SK-N-SH treated with all-trans-retinoic acid at 6 μM for 48 hours (cell line): Measurements from ENCODE around the gene MFRP.

Experiments used
- ATAC-seq: fragments of 200-7000 bp; cut with Tn5 transposase; 3 replicates; pipeline ENCODE4 v1.9.1; 2020; ENCODE audit warnings: mild to moderate bottlenecking, moderate library complexity
- ARNTL ChIP-seq: fragments of 450-650 bp; formaldehyde crosslinking; IDR thresholded peaks from 2 replicates; pipeline ENCODE4 v1.5.0; 2020; ENCODE audit warnings: low read depth, mild to moderate bottlenecking, moderate library complexity, borderline replicate concordance
- BACH2 ChIP-seq: fragments of 250-450 bp; sonication (Bioruptor Pico); IDR thresholded peaks from 2 replicates; pipeline ENCODE4 v1.9.0; 2021; ENCODE audit warnings: mild to moderate bottlenecking, borderline replicate concordance
- CREB5 ChIP-seq: fragments of 250-450 bp; sonication (Bioruptor Pico); IDR thresholded peaks from 2 replicates; pipeline ENCODE4 v1.5.1; 2020; ENCODE audit warnings: low read depth, mild to moderate bottlenecking, moderate library complexity
- CSRNP3 ChIP-seq: fragments of 250-450 bp; sonication (Bioruptor Pico); IDR thresholded peaks from 2 replicates; pipeline ENCODE4 v1.5.1; 2021; ENCODE audit warnings: mild to moderate bottlenecking, moderate library complexity
- ESRRG ChIP-seq: fragments of 250-450 bp; sonication (Bioruptor Pico); IDR thresholded peaks from 2 replicates; pipeline ENCODE4 v1.6.1; 2021; ENCODE audit warnings: mild to moderate bottlenecking
- GLIS3 ChIP-seq: fragments of 250-450 bp; sonication (Bioruptor Pico); IDR thresholded peaks from 2 replicates; pipeline ENCODE4 v1.5.0; 2020; ENCODE audit warnings: mild to moderate bottlenecking, moderate library complexity
- PPARA ChIP-seq: fragments of 250-450 bp; sonication (Bioruptor Pico); IDR thresholded peaks from 2 replicates; pipeline ENCODE4 v1.5.0; 2020; ENCODE audit warnings: mild to moderate bottlenecking, borderline replicate concordance
- RARB ChIP-seq: fragments of 250-450 bp; sonication (Bioruptor Pico); IDR thresholded peaks from 2 replicates; pipeline ENCODE4 v1.8.0; 2021; ENCODE audit warnings: mild to moderate bottlenecking, moderate library complexity
- SNAI2 ChIP-seq: fragments of 250-450 bp; sonication (Bioruptor Pico); IDR thresholded peaks from 2 replicates; pipeline ENCODE4 v1.5.0; 2020; ENCODE audit warnings: mild to moderate bottlenecking, moderate library complexity
- TOX ChIP-seq: fragments of 250-450 bp; sonication (Bioruptor Pico); IDR thresholded peaks from 2 replicates; pipeline ENCODE4 v1.8.0; 2021; ENCODE audit warnings: mild to moderate bottlenecking, moderate library complexity, borderline replicate concordance
- TSHZ2 ChIP-seq: fragments of 250-450 bp; sonication (Bioruptor Pico); IDR thresholded peaks from 2 replicates; pipeline ENCODE4 v1.5.0; 2020; ENCODE audit warnings: mild to moderate bottlenecking, moderate library complexity
- ZC3H10 ChIP-seq: fragments of 250-450 bp; sonication (Bioruptor Pico); IDR thresholded peaks from 2 replicates; pipeline ENCODE4 v1.5.1; 2021; ENCODE audit warnings: mild to moderate bottlenecking, moderate library complexity
- ZFP30 ChIP-seq: fragments of 450-650 bp; formaldehyde crosslinking; IDR thresholded peaks from 2 replicates; pipeline ENCODE4 v1.5.0; 2022; ENCODE audit warnings: mild to moderate bottlenecking, moderate library complexity
- ZNF565 ChIP-seq: fragments of 450-650 bp; formaldehyde crosslinking; conservative IDR thresholded peaks from 2 replicates; pipeline ENCODE4 v1.5.0; 2020; ENCODE audit warnings: low read depth, mild to moderate bottlenecking, moderate library complexity
- ZNF70 ChIP-seq: fragments of 450-650 bp; formaldehyde crosslinking; IDR thresholded peaks from 2 replicates; pipeline ENCODE4 v1.5.0; 2020; ENCODE audit warnings: mild to moderate bottlenecking, moderate library complexity
- ZNF8 ChIP-seq: fragments of 450-650 bp; formaldehyde crosslinking; IDR thresholded peaks from 2 replicates; pipeline ENCODE4 v1.5.0; 2020; ENCODE audit warnings: mild to moderate bottlenecking, moderate library complexity

Gene MFRP

GRCh38 chr11:119372260-119373058 is 26.0 kb upstream of the MFRP start (continued):
- TF ChIP-seq RARB (CRISPR knock-in tag) (no peak), TSHZ2 (CRISPR knock-in tag) (no peak), ZFP30 (no peak), GLIS3 (no peak), ZC3H10 (CRISPR knock-in tag) (no peak), TOX (CRISPR knock-in tag) (no peak)

GRCh38 chr11:119371778-119372182 is 25.3 kb upstream of the MFRP start:
- TF ChIP-seq GLIS3, result no peak
- TF ChIP-seq CSRNP3 (CRISPR knock-in tag), result no peak
- TF ChIP-seq BACH2 (CRISPR knock-in tag), result no peak
- no peak for TF ChIP-seq ARNTL (CRISPR knock-in tag)
- no peak for TF ChIP-seq ZNF565 (CRISPR knock-in tag)
- TF ChIP-seq SNAI2, result no peak
- no peak for TF ChIP-seq ESRRG
- TF ChIP-seq CREB5 (CRISPR knock-in tag), result no peak
- no peak for TF ChIP-seq ZNF70 (CRISPR knock-in tag)
- no peak for TF ChIP-seq RARB (CRISPR knock-in tag)
- TF ChIP-seq ZC3H10 (CRISPR knock-in tag), result no peak
- TF ChIP-seq TOX (CRISPR knock-in tag), result no peak
- no peak for TF ChIP-seq PPARA (CRISPR knock-in tag)
- ATAC-seq, result 0 out of 3 replicates have a peak, but pooled peaks have one; percentile 6

GRCh38 chr11:119371067-119371601 is 24.6 kb upstream of the MFRP start:
- no peak for ATAC-seq

More at GRCh38 chr11:119371067-119371601, 24.6 kb upstream of the MFRP start:
- TF ChIP-seq ZC3H10 (CRISPR knock-in tag) (no peak), TSHZ2 (CRISPR knock-in tag) (no peak), ZNF8 (no peak), RARB (CRISPR knock-in tag) (no peak), PPARA (CRISPR knock-in tag) (no peak)
